Stimulated activated CD4-positive, alpha-beta T cell treated with anti-CD3 and anti-CD28 coated beads, Interleukin-4, amount 100 ng/mL, for 4 hours (primary cell): ENCODE data around the gene C19orf85.
"Not testable (repeated sequence)": the region's sequence is repeated elsewhere in the genome, so short reads cannot be mapped to it uniquely, and the experiment has no call there.

Experiments used
- DNase-seq, 2 experiments: peaks; one replicate each; pipeline ENCODE4 v3.0.0-alpha.2; 2020

Gene C19orf85

GRCh38 chr19:55464662-55465054 is at the start of gene C19orf85:
Gene C19orf85, minus strand, starts transcription at chr19:55464751. Its CDS starts 197 bp downstream, at chr19:55464554.
- DNase-seq, result no peak

- no peak for DNase-seq
Observed at GRCh38 chr19:55508120-55508519, 43.6 kb upstream of the C19orf85 start.

- no peak for DNase-seq
Observed at GRCh38 chr19:55504981-55505380, 40.4 kb upstream of the C19orf85 start.

GRCh38 chr19:55504252-55504603 is 39.7 kb upstream of the C19orf85 start:
- no peak for DNase-seq

- DNase-seq, result peak; percentile 89 to 96
Observed at GRCh38 chr19:55503502-55504251, 39.1 kb upstream of the C19orf85 start.

GRCh38 chr19:55503157-55503501 is 38.6 kb upstream of the C19orf85 start:
- DNase-seq, result no peak

- DNase-seq, result no peak
Observed at GRCh38 chr19:55502197-55502952, 37.8 kb upstream of the C19orf85 start.

- no peak for DNase-seq
Observed at GRCh38 chr19:55500368-55500952, 35.9 kb upstream of the C19orf85 start.

GRCh38 chr19:55498246-55498840 is 33.8 kb upstream of the C19orf85 start:
- DNase-seq, result no peak

- no peak for DNase-seq
Observed at GRCh38 chr19:55497763-55498162, 33.2 kb upstream of the C19orf85 start.

- DNase-seq, result not testable (repeated sequence)
Observed at GRCh38 chr19:55496820-55497219, 32.3 kb upstream of the C19orf85 start.

- DNase-seq, result no peak
Observed at GRCh38 chr19:55495646-55496349, 31.2 kb upstream of the C19orf85 start.

- DNase-seq, result no peak
Observed at GRCh38 chr19:55494172-55494761, 29.7 kb upstream of the C19orf85 start.

GRCh38 chr19:55493645-55494171 is 29.2 kb upstream of the C19orf85 start:
- no peak for DNase-seq

GRCh38 chr19:55493052-55493644 is 28.6 kb upstream of the C19orf85 start:
- DNase-seq, result no peak

GRCh38 chr19:55492362-55492944 is 27.9 kb upstream of the C19orf85 start:
- DNase-seq, result no peak

- DNase-seq, result no peak
Observed at GRCh38 chr19:55491546-55492360, 27.2 kb upstream of the C19orf85 start.

- no peak for DNase-seq
Observed at GRCh38 chr19:55490478-55491432, 26.2 kb upstream of the C19orf85 start.

GRCh38 chr19:55489711-55490477 is 25.3 kb upstream of the C19orf85 start:
- DNase-seq, result no peak
